Measurements from ENCODE around the gene TRIML2.

TRIML2 gene

GRCh38 chr4:188146618-188147017 is 37.2 kb upstream of the TRIML2 start:
- no peaks in the 10 kb centered on the region for H3K27me3 ChIP-seq (replicated peaks; ENCODE audit: control insufficient read depth, insufficient read depth, low read length)
- TF ChIP-seq CTCF (IDR thresholded peaks at IDR 0.05; ENCODE audit: insufficient read depth, low read length, poor library complexity, severe bottlenecking): no peak
- H3K4me3 ChIP-seq (replicated peaks; ENCODE audit: low read depth, low read length): no peak overlapping the region
- no peak for DNase-seq (ENCODE audit: extremely low read depth, insufficient read length)
- no peaks in the 10 kb centered on the region for H3K36me3 ChIP-seq (ENCODE audit: control insufficient read depth, insufficient read depth, low read length)

- no peaks in the 10 kb centered on the region for H3K36me3 ChIP-seq (ENCODE audit: control insufficient read depth, insufficient read depth, low read length)
- no peaks in the 10 kb centered on the region for H3K27me3 ChIP-seq (replicated peaks; ENCODE audit: control insufficient read depth, insufficient read depth, low read length)
- H3K4me3 ChIP-seq (replicated peaks; ENCODE audit: low read depth, low read length): no peak overlapping the region
- TF ChIP-seq CTCF (IDR thresholded peaks at IDR 0.05; ENCODE audit: insufficient read depth, low read length, poor library complexity, severe bottlenecking): no peak
- DNase-seq (ENCODE audit: extremely low read depth, insufficient read length): no peak
Observed at GRCh38 chr4:188145601-188146000, 36.2 kb upstream of the TRIML2 start.

GRCh38 chr4:188143731-188144130 is 34.3 kb upstream of the TRIML2 start:
- no peaks in the 10 kb centered on the region for H3K27me3 ChIP-seq (replicated peaks; ENCODE audit: control insufficient read depth, insufficient read depth, low read length)
- no peaks in the 10 kb centered on the region for H3K36me3 ChIP-seq (ENCODE audit: control insufficient read depth, insufficient read depth, low read length)
- no peak for DNase-seq (ENCODE audit: extremely low read depth, insufficient read length)
- no peak for TF ChIP-seq CTCF (IDR thresholded peaks at IDR 0.05; ENCODE audit: insufficient read depth, low read length, poor library complexity, severe bottlenecking)
- no peak overlapping the region for H3K4me3 ChIP-seq (replicated peaks; ENCODE audit: low read depth, low read length)

GRCh38 chr4:188139671-188140070 is 30.3 kb upstream of the TRIML2 start:
- Histone ChIP-seq H3K4me3 (replicated peaks; ENCODE audit: low read depth, low read length) (no peak overlapping the region), H3K27me3 (replicated peaks; ENCODE audit: control insufficient read depth, insufficient read depth, low read length) (no peaks in the 10 kb centered on the region), H3K36me3 (ENCODE audit: control insufficient read depth, insufficient read depth, low read length) (no peaks in the 10 kb centered on the region)
- no peak for DNase-seq (ENCODE audit: extremely low read depth, insufficient read length)
- TF ChIP-seq CTCF (IDR thresholded peaks at IDR 0.05; ENCODE audit: insufficient read depth, low read length, poor library complexity, severe bottlenecking): no peak

GRCh38 chr4:188139141-188139540 is 29.7 kb upstream of the TRIML2 start, which contains the start of gene TRIML1:
Gene TRIML1, plus strand, starts transcription at chr4:188139441. Its CDS starts 118 bp downstream, at chr4:188139559.
- H3K4me3 ChIP-seq (replicated peaks; ENCODE audit: low read depth, low read length): no peak within 1 kb of the TSS
- no peaks in the 10 kb centered on the region for H3K27me3 ChIP-seq (replicated peaks; ENCODE audit: control insufficient read depth, insufficient read depth, low read length)
- no peaks in the 10 kb centered on the region for H3K36me3 ChIP-seq (ENCODE audit: control insufficient read depth, insufficient read depth, low read length)
- DNase-seq (ENCODE audit: extremely low read depth, insufficient read length): no peak
- TF ChIP-seq CTCF (IDR thresholded peaks at IDR 0.05; ENCODE audit: insufficient read depth, low read length, poor library complexity, severe bottlenecking): no peak

- TF ChIP-seq CTCF (IDR thresholded peaks at IDR 0.05; ENCODE audit: insufficient read depth, low read length, poor library complexity, severe bottlenecking): no peak
- Histone ChIP-seq H3K27me3 (replicated peaks; ENCODE audit: control insufficient read depth, insufficient read depth, low read length) (no peaks in the 10 kb centered on the region), H3K36me3 (ENCODE audit: control insufficient read depth, insufficient read depth, low read length) (no peaks in the 10 kb centered on the region), H3K4me3 (replicated peaks; ENCODE audit: low read depth, low read length) (no peak overlapping the region)
- no peak for DNase-seq (ENCODE audit: extremely low read depth, insufficient read length)
Observed at GRCh38 chr4:188138227-188138626, 28.8 kb upstream of the TRIML2 start.

Measured in GM06990 (cell line).